K562 (cell line): ENCODE results near the gene CMSS1. TPM values are rescaled to one million over a fixed set of nuclear protein-coding genes. Genes with fewer than 3 reads are reported as not detected.

Source experiments
- ATAC-seq: fragments of 200-7000 bp; cut with Tn5 transposase; 3 replicates; pipeline ENCODE4 v1.9.1; 2020; ENCODE audit warnings: moderate library complexity
- BruUV-seq: library from RNA; stranded (reverse); fragments of 400-500 nt; replicated peaks from 2 replicates; lab custom pipeline; 2021; lab: Mats Ljungman, UMichigan
- CTCF ChIA-PET: fragments of 300-600 bp; formaldehyde crosslinking; extraction: SDS; loops from one replicate; lab custom pipeline; 2021; ENCODE audit warnings: low intra/inter-chr PET ratio; lab: Yijun Ruan, JAX
- POLR2A ChIA-PET: fragments of 300-600, 350-650 bp; sonication (Branson Sonifier 250); formaldehyde crosslinking; extraction: SDS; loops from one replicate; lab custom pipeline; 2021; ENCODE audit warnings: antibody characterized with exemption, inconsistent platforms; lab: Yijun Ruan, JAX
- DNase-seq, 4 experiments: peaks; one replicate each; pipeline versions ENCODE4 v3.0.0 to v3.0.0-alpha.2; 2011 to 2018; ENCODE audit warnings: low spot score in 3 of 4, mixed read lengths in 3 of 4; ENCODE audit errors: extremely low read depth in 1 of 4
- FAIRE-seq: peaks from 2 replicates; lab custom pipeline; 2011; peaks lifted over from hg19 to GRCh38; lab: Jason Lieb, UNC
- H2AFZ ChIP-seq: 2 replicates; pipeline ENCODE4 v1.6.0; 2011; ENCODE audit warnings: low read depth, low read length, control low read depth, inconsistent platforms
- H3K27ac ChIP-seq: fragments of 200-600 bp; 3 replicates; pipeline ENCODE4 v1.8.0; 2011; ENCODE audit warnings: low read depth, mild to moderate bottlenecking, control low read depth, inconsistent platforms, low read length, moderate library complexity, mixed read lengths; ENCODE audit errors: extremely low read depth
- H3K27me3 ChIP-seq, 2 experiments: fragments of 300-600 bp in 1 of 2; 2 replicates in 1 of 2; 3 replicates in 1 of 2; pipeline versions ENCODE4 v1.6.0 to v1.8.0; 2011; ENCODE audit warnings: inconsistent platforms in 2 of 2, low read length in 2 of 2, mild to moderate bottlenecking in 1 of 2, mixed read lengths in 1 of 2, moderate library complexity in 1 of 2; ENCODE audit not compliant: control insufficient read depth in 2 of 2, insufficient read depth in 2 of 2
- H3K36me3 ChIP-seq: fragments of 300-600 bp; 3 replicates; pipeline ENCODE4 v1.8.0; 2011; ENCODE audit warnings: mild to moderate bottlenecking, low read length, inconsistent platforms; ENCODE audit not compliant: control insufficient read depth, insufficient read depth
- H3K4me1 ChIP-seq, 2 experiments: fragments of 200-600 bp in 1 of 2; replicated peaks in 1 of 2; 2 replicates in 1 of 2; 3 replicates in 1 of 2; pipeline versions ENCODE4 v1.5.1 to v1.8.0; 2011; ENCODE audit warnings: inconsistent platforms in 2 of 2, low read length in 2 of 2, mild to moderate bottlenecking in 1 of 2, mixed read lengths in 1 of 2, moderate library complexity in 1 of 2; ENCODE audit not compliant: control insufficient read depth in 2 of 2, insufficient read depth in 2 of 2
- H3K4me2 ChIP-seq: 2 replicates; pipeline ENCODE4 v1.6.1; 2011; ENCODE audit warnings: low read length, control low read depth, inconsistent platforms, mixed read lengths; ENCODE audit not compliant: insufficient read depth
- H3K4me3 ChIP-seq: fragments of 200-600 bp; sonication (generic), shearing (Covaris generic); 2 replicates; pipeline ENCODE4 v1.5.1; 2016; ENCODE audit warnings: control low read depth, inconsistent platforms
- H3K79me2 ChIP-seq: fragments of 200-600 bp; 3 replicates; pipeline ENCODE4 v1.8.0; 2011; ENCODE audit warnings: low read length, inconsistent platforms; ENCODE audit not compliant: control insufficient read depth, insufficient read depth
- H3K9ac ChIP-seq, 2 experiments: 2 replicates each; pipeline versions ENCODE4 v1.6.0 to v1.6.1; 2011; ENCODE audit warnings: low read depth in 2 of 2, low read length in 2 of 2, control low read depth in 1 of 2, inconsistent platforms in 1 of 2, mild to moderate bottlenecking in 1 of 2, mixed read lengths in 1 of 2; ENCODE audit not compliant: insufficient read depth in 1 of 2
- H3K9me1 ChIP-seq: one replicate; pipeline ENCODE4 v1.6.0; 2011; ENCODE audit warnings: inconsistent platforms, mild to moderate bottlenecking, low read length, moderate library complexity; ENCODE audit not compliant: control insufficient read depth, insufficient read depth
- H3K9me3 ChIP-seq: replicated peaks from 2 replicates; pipeline ENCODE4 v1.5.1; 2011; ENCODE audit warnings: low read depth, low read length, inconsistent platforms; ENCODE audit not compliant: control insufficient read depth, insufficient read depth
- H4K20me1 ChIP-seq: replicated peaks from 2 replicates; pipeline ENCODE4 v1.6.1; 2011; ENCODE audit warnings: low read length, inconsistent platforms, mixed read lengths; ENCODE audit not compliant: control insufficient read depth, insufficient read depth
- CHCHD3 ChIP-seq: fragments of 250-450 bp; sonication (Bioruptor Pico); IDR thresholded peaks from 2 replicates; pipeline ENCODE4 v2.1.2; 2022; ENCODE audit warnings: mild to moderate bottlenecking
- ELF2 ChIP-seq: fragments of 250-450 bp; sonication (Bioruptor Pico); IDR thresholded peaks from 2 replicates; pipeline ENCODE4 v1.5.0; 2021; ENCODE audit warnings: mild to moderate bottlenecking
- POU5F1 ChIP-seq: fragments of 150-350 bp; IDR thresholded peaks from 2 replicates; pipeline ENCODE4 v1.6.1; 2014; ENCODE audit warnings: borderline replicate concordance, low read length, low read depth, mild to moderate bottlenecking; ENCODE audit not compliant: partially characterized antibody
- PTRF ChIP-seq: fragments of 450-650 bp; IDR thresholded peaks from 2 replicates; pipeline ENCODE4 v1.6.1; 2016; ENCODE audit warnings: mild to moderate bottlenecking, missing genetic modification characterization, missing compliant biosample characterization
- SRSF9 ChIP-seq: fragments of 200-400 bp; formaldehyde crosslinking; IDR thresholded peaks from 2 replicates; pipeline ENCODE4 v1.6.1; 2017; ENCODE audit warnings: low read depth, low read length, borderline replicate concordance
- TAF9B ChIP-seq: fragments of 450-650 bp; IDR thresholded peaks from 2 replicates; pipeline ENCODE4 v1.6.1; 2018; ENCODE audit warnings: mild to moderate bottlenecking; ENCODE audit not compliant: partially characterized antibody
- ZNF512 ChIP-seq: IDR thresholded peaks from 2 replicates; pipeline ENCODE4 v1.6.1; 2016; ENCODE audit warnings: missing genetic modification characterization, missing compliant biosample characterization
- WGBS: fragments of 100-300 bp; shearing (Covaris generic); methylation state at CpG from one replicate; pipeline ENCODE4 v1.1.6; 2016; ENCODE audit warnings: low coverage, mixed read lengths; ENCODE audit not compliant: insufficient coverage; ENCODE audit errors: missing lambda C conversion rate; 5-methylcytosine and 5-hydroxymethylcytosine counted together
- in situ Hi-C: fragments of 300-500 bp; cut with MboI; formaldehyde crosslinking; loops from 4 replicates; pipeline ENCODE4 v1.15.0; 2018; ENCODE audit warnings: inconsistent platforms, mixed read lengths
- intact Hi-C: fragments of 100-400 bp; cut with micrococcal nuclease; formaldehyde crosslinking; loops from 2 replicates; pipeline ENCODE4 v1.14.2; 2022
- polyA plus RNA-seq, 8 experiments: library from polyadenylated mRNA; depleted of rRNA in 4 of 8; stranded (reverse) in 5 of 8; unstranded in 3 of 8; fragments of >200 nt; fragmentation: Nextera tagmentation in 2 of 8; fragmentation: Illumina TruSeq in 1 of 8; extraction: Ambion mirVana in 2 of 8; extraction: Trizol in 1 of 8; gene quantifications; 2 replicates each; pipeline versions ENCODE4 v1.2.1 to v1.2.3, GENCODE V29; 2011 to 2014; ENCODE audit warnings: inconsistent platforms in 1 of 8, missing spikeins in 1 of 8
- total RNA-seq, 7 experiments: library from RNA; depleted of rRNA in 6 of 7; stranded (reverse); fragments of >200 nt in 6 of 7; fragmentation: Illumina TruSeq in 2 of 7; extraction: Trizol in 2 of 7; gene quantifications; 2 replicates each; pipeline versions ENCODE4 v1.2.1 to v1.2.3, GENCODE V29; 2011 to 2021; ENCODE audit warnings: low replicate concordance in 1 of 7
- TF ChIP-seq, protein P1 (sequence below): sonication (generic); formaldehyde crosslinking; IDR thresholded peaks from 2 replicates; pipeline ENCODE4 v1.8.0; 2022; ENCODE audit warnings: mild to moderate bottlenecking, missing genetic modification reagents
- TF ChIP-seq, protein P2 (sequence below): fragments of 450-650 bp; IDR thresholded peaks from 2 replicates; pipeline ENCODE4 v1.7.1; 2018; ENCODE audit warnings: mild to moderate bottlenecking, low read depth; ENCODE audit not compliant: partially characterized antibody
- TF ChIP-seq, protein P3 (sequence below): fragments of 450-650 bp; conservative IDR thresholded peaks from 2 replicates; pipeline ENCODE4 v1.6.1; 2016; ENCODE audit warnings: missing genetic modification characterization, low read depth, mild to moderate bottlenecking, control low read depth, missing compliant biosample characterization

The CMSS1 gene
- total and polyA plus RNA-seq, 9 of the 15 experiments (the other 6 are each of a cell fraction or from before 2014, with no cell fraction given): 46.9 to 109 (median 72.3) TPM

- Histone ChIP-seq H2AFZ (no peak overlapping the region), H3K9me1 (no peaks in the 10 kb centered on the region), H3K36me3 (no peaks in the 10 kb centered on the region), H3K4me1 (peaks cover 0 to 7% of the 10 kb centered on the region in 2 experiments; a peak in 1 of 5 replicates), H3K4me3 (no peak overlapping the region), H3K79me2 (peaks cover 61% of the 10 kb centered on the region), H3K27ac (no peak overlapping the region), H3K9me3 (no peaks in the 10 kb centered on the region), H4K20me1 (0 out of 2 replicates have a peak, but pooled peaks cover 4% of the 10 kb centered on the region), H3K9ac (no peak overlapping the region), H3K27me3 (no peaks in the 10 kb centered on the region), H3K4me2 (no peak overlapping the region)
- BruUV-seq: no TSS peak
- 80% methylated on average over 8 of the region's 10 CpGs for WGBS
- DNase-seq (no peak), FAIRE-seq (no peak), ATAC-seq (peak; percentile 31)
- in situ Hi-C loops (loop anchor here (25.0 kb wide), 2 partner anchors 219 to 769 kb away; partner anchors contain the start of gene ADGRG7), intact Hi-C loops (loop anchor here (1.0 to 10.0 kb wide), 3 partner anchors 79 to 411 kb away; no protein-coding TSS in a partner anchor)
- ChIA-PET POLR2A (interaction anchor here (0.6 to 1.6 kb wide), 3 partner anchors 189 to 452 kb away, joined by 3 read pairs; no protein-coding TSS in a partner anchor), CTCF (interaction anchor here (0.6 to 2.4 kb wide), 2 partner anchors 171 to 410 kb away, joined by 3 to 17 read pairs; no protein-coding TSS in a partner anchor)
- no peak for TF ChIP-seq POU5F1
- TF ChIP-seq ELF2 (CRISPR knock-in tag): no peak
- no peak for TF ChIP-seq TAF9B
- TF ChIP-seq, protein P1, sequence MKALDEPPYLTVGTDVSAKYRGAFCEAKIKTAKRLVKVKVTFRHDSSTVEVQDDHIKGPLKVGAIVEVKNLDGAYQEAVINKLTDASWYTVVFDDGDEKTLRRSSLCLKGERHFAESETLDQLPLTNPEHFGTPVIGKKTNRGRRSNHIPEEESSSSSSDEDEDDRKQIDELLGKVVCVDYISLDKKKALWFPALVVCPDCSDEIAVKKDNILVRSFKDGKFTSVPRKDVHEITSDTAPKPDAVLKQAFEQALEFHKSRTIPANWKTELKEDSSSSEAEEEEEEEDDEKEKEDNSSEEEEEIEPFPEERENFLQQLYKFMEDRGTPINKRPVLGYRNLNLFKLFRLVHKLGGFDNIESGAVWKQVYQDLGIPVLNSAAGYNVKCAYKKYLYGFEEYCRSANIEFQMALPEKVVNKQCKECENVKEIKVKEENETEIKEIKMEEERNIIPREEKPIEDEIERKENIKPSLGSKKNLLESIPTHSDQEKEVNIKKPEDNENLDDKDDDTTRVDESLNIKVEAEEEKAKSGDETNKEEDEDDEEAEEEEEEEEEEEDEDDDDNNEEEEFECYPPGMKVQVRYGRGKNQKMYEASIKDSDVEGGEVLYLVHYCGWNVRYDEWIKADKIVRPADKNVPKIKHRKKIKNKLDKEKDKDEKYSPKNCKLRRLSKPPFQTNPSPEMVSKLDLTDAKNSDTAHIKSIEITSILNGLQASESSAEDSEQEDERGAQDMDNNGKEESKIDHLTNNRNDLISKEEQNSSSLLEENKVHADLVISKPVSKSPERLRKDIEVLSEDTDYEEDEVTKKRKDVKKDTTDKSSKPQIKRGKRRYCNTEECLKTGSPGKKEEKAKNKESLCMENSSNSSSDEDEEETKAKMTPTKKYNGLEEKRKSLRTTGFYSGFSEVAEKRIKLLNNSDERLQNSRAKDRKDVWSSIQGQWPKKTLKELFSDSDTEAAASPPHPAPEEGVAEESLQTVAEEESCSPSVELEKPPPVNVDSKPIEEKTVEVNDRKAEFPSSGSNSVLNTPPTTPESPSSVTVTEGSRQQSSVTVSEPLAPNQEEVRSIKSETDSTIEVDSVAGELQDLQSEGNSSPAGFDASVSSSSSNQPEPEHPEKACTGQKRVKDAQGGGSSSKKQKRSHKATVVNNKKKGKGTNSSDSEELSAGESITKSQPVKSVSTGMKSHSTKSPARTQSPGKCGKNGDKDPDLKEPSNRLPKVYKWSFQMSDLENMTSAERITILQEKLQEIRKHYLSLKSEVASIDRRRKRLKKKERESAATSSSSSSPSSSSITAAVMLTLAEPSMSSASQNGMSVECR: no peak
- no peak for TF ChIP-seq ZNF512 (tag)
- TF ChIP-seq CHCHD3 (CRISPR knock-in tag): no peak
- TF ChIP-seq, protein P2, sequence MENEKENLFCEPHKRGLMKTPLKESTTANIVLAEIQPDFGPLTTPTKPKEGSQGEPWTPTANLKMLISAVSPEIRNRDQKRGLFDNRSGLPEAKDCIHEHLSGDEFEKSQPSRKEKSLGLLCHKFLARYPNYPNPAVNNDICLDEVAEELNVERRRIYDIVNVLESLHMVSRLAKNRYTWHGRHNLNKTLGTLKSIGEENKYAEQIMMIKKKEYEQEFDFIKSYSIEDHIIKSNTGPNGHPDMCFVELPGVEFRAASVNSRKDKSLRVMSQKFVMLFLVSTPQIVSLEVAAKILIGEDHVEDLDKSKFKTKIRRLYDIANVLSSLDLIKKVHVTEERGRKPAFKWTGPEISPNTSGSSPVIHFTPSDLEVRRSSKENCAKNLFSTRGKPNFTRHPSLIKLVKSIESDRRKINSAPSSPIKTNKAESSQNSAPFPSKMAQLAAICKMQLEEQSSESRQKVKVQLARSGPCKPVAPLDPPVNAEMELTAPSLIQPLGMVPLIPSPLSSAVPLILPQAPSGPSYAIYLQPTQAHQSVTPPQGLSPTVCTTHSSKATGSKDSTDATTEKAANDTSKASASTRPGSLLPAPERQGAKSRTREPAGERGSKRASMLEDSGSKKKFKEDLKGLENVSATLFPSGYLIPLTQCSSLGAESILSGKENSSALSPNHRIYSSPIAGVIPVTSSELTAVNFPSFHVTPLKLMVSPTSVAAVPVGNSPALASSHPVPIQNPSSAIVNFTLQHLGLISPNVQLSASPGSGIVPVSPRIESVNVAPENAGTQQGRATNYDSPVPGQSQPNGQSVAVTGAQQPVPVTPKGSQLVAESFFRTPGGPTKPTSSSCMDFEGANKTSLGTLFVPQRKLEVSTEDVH: no peak
- no peak for TF ChIP-seq PTRF (tag)
- TF ChIP-seq SRSF9: no peak
- TF ChIP-seq, protein P3, sequence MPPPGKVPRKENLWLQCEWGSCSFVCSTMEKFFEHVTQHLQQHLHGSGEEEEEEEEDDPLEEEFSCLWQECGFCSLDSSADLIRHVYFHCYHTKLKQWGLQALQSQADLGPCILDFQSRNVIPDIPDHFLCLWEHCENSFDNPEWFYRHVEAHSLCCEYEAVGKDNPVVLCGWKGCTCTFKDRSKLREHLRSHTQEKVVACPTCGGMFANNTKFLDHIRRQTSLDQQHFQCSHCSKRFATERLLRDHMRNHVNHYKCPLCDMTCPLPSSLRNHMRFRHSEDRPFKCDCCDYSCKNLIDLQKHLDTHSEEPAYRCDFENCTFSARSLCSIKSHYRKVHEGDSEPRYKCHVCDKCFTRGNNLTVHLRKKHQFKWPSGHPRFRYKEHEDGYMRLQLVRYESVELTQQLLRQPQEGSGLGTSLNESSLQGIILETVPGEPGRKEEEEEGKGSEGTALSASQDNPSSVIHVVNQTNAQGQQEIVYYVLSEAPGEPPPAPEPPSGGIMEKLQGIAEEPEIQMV (tag): no peak
These were observed 26.1 kb downstream of the CMSS1 start for GRCh38 chr3:99843590-99844258.
